Measurements from ENCODE around the gene KNSTRN. TPM values are rescaled to one million over a fixed set of nuclear protein-coding genes. Genes with fewer than 3 reads are reported as not detected.

The KNSTRN gene
- total RNA-seq, 1 donor from 2014 or later = 31.1 TPM

DNA sequence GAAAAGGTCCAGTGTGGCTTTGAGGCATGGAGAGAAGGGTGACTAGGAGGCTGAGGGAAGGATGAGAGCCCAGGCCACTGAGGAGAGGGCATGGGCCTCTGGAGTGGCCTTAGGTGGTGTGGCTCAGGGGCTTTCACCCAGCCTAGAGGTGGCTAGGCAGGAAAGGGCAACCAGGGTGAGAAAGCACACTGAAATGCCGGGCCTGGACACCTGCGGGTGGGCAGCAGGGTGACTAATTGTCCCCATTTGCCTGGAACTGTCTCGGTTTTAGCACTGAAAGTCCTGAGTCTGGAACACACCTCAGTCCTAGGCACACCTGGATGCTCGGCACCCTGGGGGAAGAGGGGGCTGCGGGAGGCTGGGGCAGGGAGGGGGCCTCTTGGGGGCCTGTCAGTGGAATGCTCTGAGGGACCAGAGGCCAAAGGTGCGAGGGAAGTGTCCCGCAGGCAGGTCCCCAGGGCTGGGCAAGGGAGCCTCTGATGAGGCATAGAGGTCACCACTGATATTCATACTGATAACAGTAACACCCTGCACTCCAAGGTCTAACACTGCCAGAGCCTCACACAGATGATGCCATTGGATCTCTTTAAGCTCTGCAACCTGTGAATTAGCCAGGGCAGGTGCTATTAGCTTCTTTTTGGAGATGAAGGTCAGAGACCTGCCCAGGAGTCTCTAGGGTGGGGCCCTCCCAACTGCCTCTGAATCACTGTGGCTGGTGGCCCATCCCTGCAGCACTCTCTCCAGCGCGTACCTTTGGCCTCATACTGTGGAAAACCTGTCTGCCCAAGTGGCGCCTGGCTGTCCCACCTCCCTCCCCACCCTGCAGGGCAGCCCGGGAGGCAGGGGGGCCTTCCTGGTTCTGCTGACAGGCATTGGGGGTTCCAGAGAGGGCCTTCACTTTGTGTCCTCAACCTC lies 34.7 kb upstream of the KNSTRN start:
- TF ChIP-seq CTCF (IDR thresholded peaks at IDR 0.05; ENCODE audit: unreplicated experiment) = no peak
- Mint-ChIP-seq H3K4me3 (no peak overlapping the region), H3K9me3 (no peaks in the 10 kb centered on the region), H3K27me3 (ENCODE audit: low read depth) (peaks cover 5% of the 10 kb centered on the region), H3K4me1 (peaks cover 17% of the 10 kb centered on the region), H3K27ac (no peak overlapping the region), H3K36me3 (no peaks in the 10 kb centered on the region)
- DNase-seq (ENCODE audit: low spot score in 2 of 2, unreplicated experiment in 2 of 2) = no peak

- Mint-ChIP-seq H3K27ac (no peak overlapping the region), H3K36me3 (no peaks in the 10 kb centered on the region), H3K27me3 (ENCODE audit: low read depth) (peaks cover 5% of the 10 kb centered on the region), H3K4me1 (peaks cover 10% of the 10 kb centered on the region), H3K4me3 (no peak overlapping the region), H3K9me3 (no peaks in the 10 kb centered on the region)
- no peak for TF ChIP-seq CTCF (IDR thresholded peaks at IDR 0.05; ENCODE audit: unreplicated experiment)
- no peak for DNase-seq (ENCODE audit: low spot score in 2 of 2, unreplicated experiment in 2 of 2)
These were observed 34.0 kb upstream of the KNSTRN start for GRCh38 chr15:40348474-40348870.

GRCh38 chr15:40349163-40349562 lies 33.4 kb upstream of the KNSTRN start:
- H3K27ac Mint-ChIP-seq = no peak overlapping the region
- DNase-seq (ENCODE audit: low spot score in 2 of 2, unreplicated experiment in 2 of 2) = no peak
- H3K36me3 Mint-ChIP-seq = no peaks in the 10 kb centered on the region
- H3K4me3 Mint-ChIP-seq = no peak overlapping the region
- peaks cover 8% of the 10 kb centered on the region for H3K27me3 Mint-ChIP-seq (ENCODE audit: low read depth)
- H3K9me3 Mint-ChIP-seq = no peaks in the 10 kb centered on the region
- peaks cover 9% of the 10 kb centered on the region for H3K4me1 Mint-ChIP-seq
- no peak for TF ChIP-seq CTCF (IDR thresholded peaks at IDR 0.05; ENCODE audit: unreplicated experiment)

- peaks cover 19% of the 10 kb centered on the region for H3K27me3 Mint-ChIP-seq (ENCODE audit: low read depth)
- no peak overlapping the region for H3K27ac Mint-ChIP-seq
- no peaks in the 10 kb centered on the region for H3K36me3 Mint-ChIP-seq
- H3K9me3 Mint-ChIP-seq = no peaks in the 10 kb centered on the region
- no peak for DNase-seq (ENCODE audit: low spot score in 2 of 2, unreplicated experiment in 2 of 2)
- no peak overlapping the region for H3K4me3 Mint-ChIP-seq
- H3K4me1 Mint-ChIP-seq = peaks cover 9% of the 10 kb centered on the region
- TF ChIP-seq CTCF (IDR thresholded peaks at IDR 0.05; ENCODE audit: unreplicated experiment) = no peak
These were observed 30.1 kb upstream of the KNSTRN start for GRCh38 chr15:40352281-40352901.

DNA sequence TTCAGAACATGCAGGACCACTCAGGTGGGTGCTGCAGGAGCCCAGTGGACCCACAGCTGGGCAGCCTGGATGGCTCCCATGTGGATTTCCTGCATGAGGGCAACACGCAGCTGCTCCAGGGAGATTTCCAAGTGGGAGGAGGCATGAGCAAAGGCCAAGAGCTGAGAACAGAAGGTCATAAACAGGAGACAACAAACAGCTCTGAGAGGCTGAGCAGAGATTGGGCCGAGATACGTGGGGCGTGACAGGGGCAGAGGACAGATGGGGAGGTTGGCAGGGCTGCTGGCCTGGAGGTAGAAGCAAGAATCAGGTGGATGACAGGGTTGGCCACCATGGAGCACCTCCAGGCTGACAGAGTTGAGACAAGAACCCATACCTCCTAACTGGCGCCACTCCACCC lies 28.8 kb upstream of the KNSTRN start:
- DNase-seq (ENCODE audit: low spot score in 2 of 2, unreplicated experiment in 2 of 2) = no peak
- H3K9me3 Mint-ChIP-seq = no peaks in the 10 kb centered on the region
- H3K36me3 Mint-ChIP-seq = no peaks in the 10 kb centered on the region
- no peak overlapping the region for H3K27ac Mint-ChIP-seq
- H3K4me1 Mint-ChIP-seq = peaks cover 10% of the 10 kb centered on the region
- no peak overlapping the region for H3K4me3 Mint-ChIP-seq
- H3K27me3 Mint-ChIP-seq (ENCODE audit: low read depth) = peaks cover 24% of the 10 kb centered on the region
- no peak for TF ChIP-seq CTCF (IDR thresholded peaks at IDR 0.05; ENCODE audit: unreplicated experiment)
